T-cell (primary cell): ENCODE results near the gene MAP4K4. TPM values are rescaled to one million over a fixed set of nuclear protein-coding genes. Genes with fewer than 3 reads are reported as not detected.

Experiments
- ATAC-seq, 4 experiments: fragments of 200-7000 bp in 3 of 4; fragments of 150-1000 bp in 1 of 4; cut with Tn5 transposase; replicated peaks in 1 of 4; 1 replicate in 3 of 4; 2 replicates in 1 of 4; pipeline ENCODE4 v1.10.0; 2021; ENCODE audit warnings: moderate library complexity in 3 of 4, mild to moderate bottlenecking in 2 of 4, moderate number of reproducible peaks in 1 of 4
- CTCF ChIA-PET, 2 donors: fragments of 300-600 bp; sonication (Branson Sonifier 250); formaldehyde crosslinking; loops; one replicate each; lab custom pipeline; 2022; ENCODE audit warnings: antibody characterized with exemption in 2 of 2; lab: Charles Lee
- POLR2A ChIA-PET, 2 donors: fragments of 300-600 bp; sonication (Branson Sonifier 250); formaldehyde crosslinking; loops; one replicate each; lab custom pipeline; 2022; ENCODE audit warnings: antibody characterized with exemption in 2 of 2; lab: Charles Lee
- DNase-seq, 35 experiments: peaks; one replicate each; pipeline versions ENCODE4 v3.0.0 to v3.0.0-alpha.2; 2013 to 2023
- H3K27ac ChIP-seq: one replicate; pipeline ENCODE4 v1.5.1; 2013; ENCODE audit warnings: low read length
- H3K27me3 ChIP-seq, 2 experiments: replicated peaks in 1 of 2; 1 replicate in 1 of 2; 2 replicates in 1 of 2; pipeline versions ENCODE4 v1.6.1 to v1.7.0; 2013; ENCODE audit warnings: low read length in 1 of 2, mixed read lengths in 1 of 2; ENCODE audit not compliant: control insufficient read depth in 2 of 2, insufficient read depth in 2 of 2; ENCODE audit errors: extremely low read depth in 1 of 2
- H3K36me3 ChIP-seq, 2 donors: 1 replicate in 1 of 2; 2 replicates in 1 of 2; pipeline versions ENCODE4 v1.6.1 to v1.7.0; 2013; ENCODE audit warnings: low read length in 1 of 2; ENCODE audit not compliant: control insufficient read depth in 2 of 2, insufficient read depth in 1 of 2; ENCODE audit errors: extremely low read depth in 1 of 2
- H3K4me1 ChIP-seq, 2 experiments: 1 replicate in 1 of 2; 2 replicates in 1 of 2; pipeline versions ENCODE4 v1.6.1 to v1.7.0; 2013; ENCODE audit warnings: low read length in 2 of 2, mixed read lengths in 1 of 2; ENCODE audit not compliant: insufficient read depth in 2 of 2, control insufficient read depth in 1 of 2; ENCODE audit errors: extremely low read depth in 1 of 2
- H3K4me3 ChIP-seq, 2 donors: 1 replicate in 1 of 2; 2 replicates in 1 of 2; pipeline versions ENCODE4 v1.5.1 to v1.7.0; 2013; ENCODE audit warnings: mild to moderate bottlenecking in 2 of 2, low read length in 1 of 2, moderate library complexity in 1 of 2; ENCODE audit not compliant: control insufficient read depth in 1 of 2; ENCODE audit errors: extremely low read depth in 1 of 2
- H3K9me3 ChIP-seq: 2 replicates; pipeline ENCODE4 v1.7.0; 2013
- H3K27ac Mint-ChIP-seq, 2 donors: one replicate each; pipeline ENCODE4 v1.8.0; 2020 to 2021; ENCODE audit warnings: mild to moderate bottlenecking in 2 of 2, mixed read lengths in 2 of 2
- H3K27me3 Mint-ChIP-seq, 2 donors: one replicate each; pipeline ENCODE4 v1.8.0; 2021 to 2022; ENCODE audit warnings: mixed read lengths in 2 of 2
- H3K36me3 Mint-ChIP-seq: one replicate; pipeline ENCODE4 v1.8.0; 2021; ENCODE audit warnings: mixed read lengths
- H3K4me1 Mint-ChIP-seq, 3 donors: one replicate each; pipeline ENCODE4 v1.8.0; 2020 to 2022; ENCODE audit warnings: mixed read lengths in 3 of 3, mild to moderate bottlenecking in 1 of 3
- H3K4me3 Mint-ChIP-seq, 3 donors: one replicate each; pipeline ENCODE4 v1.8.0; 2020 to 2022; ENCODE audit warnings: mild to moderate bottlenecking in 3 of 3, mixed read lengths in 3 of 3, moderate library complexity in 3 of 3
- H3K9me3 Mint-ChIP-seq, 3 donors: one replicate each; pipeline ENCODE4 v1.8.0; 2020 to 2022; ENCODE audit warnings: mixed read lengths in 3 of 3
- WGBS: methylation state at CpG from one replicate; pipeline ENCODE4 v1.1.5; 2013; ENCODE audit warnings: missing lambda C conversion rate; ENCODE audit not compliant: insufficient coverage; 5-methylcytosine and 5-hydroxymethylcytosine counted together
- total RNA-seq, 35 experiments: library from RNA in 6 of 35; stranded (reverse) in 6 of 35; fragments of 120-200 nt in 1 of 35; gene quantifications; one replicate each; pipeline versions ENCODE4 v1.2.1 to v1.2.4 and lab custom pipeline; 2013 to 2026

The MAP4K4 gene
- total RNA-seq, 5 donors from 2014 or later (not counting 1 experiment from before 2014, with no cell fraction given), result 84.2 to 148 (median 93.2) TPM

DNA sequence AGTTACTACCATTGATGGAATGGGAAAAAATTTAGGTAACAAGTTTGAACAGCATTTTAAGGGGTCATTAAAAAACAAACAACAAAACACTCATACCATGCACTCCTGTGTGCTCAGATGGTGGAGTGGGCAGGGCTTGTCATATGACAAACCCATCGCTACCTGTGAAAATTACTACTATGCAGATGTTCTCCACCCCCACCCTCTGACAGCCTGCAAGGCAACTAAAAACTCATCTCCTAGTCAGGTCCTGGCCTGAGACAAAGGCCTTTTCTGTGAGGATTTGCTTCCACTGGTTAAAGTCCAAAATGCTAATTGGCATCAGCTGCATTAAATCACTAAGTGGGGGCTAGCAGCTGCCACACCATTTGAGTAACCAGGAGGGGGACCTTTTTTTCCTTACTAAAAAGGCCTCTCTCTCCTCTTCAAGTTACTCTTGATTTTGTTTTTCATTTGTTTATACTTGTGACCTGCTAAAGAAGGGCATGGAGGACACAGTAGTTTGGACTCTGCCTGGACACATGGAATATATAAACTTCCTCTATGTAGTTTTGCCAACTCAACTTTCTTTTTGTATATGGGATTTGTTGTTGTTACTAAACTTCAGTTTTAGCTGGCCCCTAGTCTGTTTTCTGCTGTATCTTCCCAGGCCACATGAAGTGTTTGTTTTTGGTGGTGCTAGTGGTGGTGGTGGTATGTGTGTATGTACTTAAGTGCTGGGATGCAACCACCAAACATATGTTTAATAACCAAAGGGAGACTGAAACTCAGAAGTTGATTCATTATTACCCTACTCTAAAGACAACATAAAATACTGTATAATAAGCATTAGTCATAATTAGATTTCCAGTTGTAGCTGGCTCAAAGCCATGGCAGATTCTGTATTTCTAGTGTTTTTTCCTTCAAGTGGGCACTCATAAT lies 121.3 kb downstream of the MAP4K4 start:
- no peak for DNase-seq
- peaks cover 10% of the 10 kb centered on the region for H3K36me3 Mint-ChIP-seq
- H3K9me3 Mint-ChIP-seq, result no peaks in the 10 kb centered on the region
- no peak overlapping the region for H3K4me3 ChIP-seq
- H3K27ac ChIP-seq, result no peak overlapping the region
- H3K27ac Mint-ChIP-seq, result peak overlapping the region; percentile 80 to 82
- no peaks in the 10 kb centered on the region for H3K27me3 Mint-ChIP-seq
- WGBS, result 100% methylated on average over 1 of the region's 1 CpG
- no peaks in the 10 kb centered on the region for H3K9me3 ChIP-seq
- ATAC-seq, result peak in 1 of 4 experiments; percentile 39
- peaks cover 87 to 91% (median 89%) of the 10 kb centered on the region in 3 donors for H3K4me1 Mint-ChIP-seq
- H3K4me1 ChIP-seq, result peaks cover 18 to 27% of the 10 kb centered on the region in 2 experiments
- ChIA-PET POLR2A (interaction anchor here in 1 of 2 donors (0.6 kb wide), 1 partner anchor 9 kb away, joined by 3 read pairs; no protein-coding TSS in a partner anchor), CTCF (interaction anchor here in 1 of 2 donors (1.1 kb wide), 1 partner anchor 10 kb away, joined by 3 read pairs; no protein-coding TSS in a partner anchor)
- H3K36me3 ChIP-seq, result no peaks in the 10 kb centered on the region
- no peak overlapping the region for H3K4me3 Mint-ChIP-seq
- H3K27me3 ChIP-seq, result no peaks in the 10 kb centered on the region

DNA sequence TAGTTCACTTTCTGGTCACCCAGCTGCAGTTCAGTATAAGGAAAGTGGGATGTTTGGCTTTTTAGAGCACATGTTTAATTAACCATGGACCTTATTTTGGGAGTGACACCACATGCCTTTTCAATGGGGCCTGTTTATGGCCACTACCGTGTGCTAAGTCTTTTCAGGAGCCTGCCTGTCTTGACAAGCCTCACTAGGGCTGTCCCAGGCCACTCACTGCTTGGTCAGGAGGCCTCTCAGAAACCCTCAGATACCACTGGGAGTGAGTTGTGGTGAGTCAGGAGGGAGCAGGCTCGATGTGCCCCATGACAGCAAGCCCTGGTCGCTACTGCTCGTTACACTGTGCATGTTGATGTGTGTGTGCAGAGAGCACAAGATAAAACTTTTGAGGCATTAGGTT lies 123.0 kb downstream of the MAP4K4 start:
- H3K4me1 Mint-ChIP-seq, result peaks cover 79 to 80% (median 80%) of the 10 kb centered on the region in 3 donors
- H3K36me3 Mint-ChIP-seq, result peaks cover 6% of the 10 kb centered on the region
- peak overlapping the region; percentile 36 to 71 for H3K27ac Mint-ChIP-seq
- H3K4me3 Mint-ChIP-seq, result no peak overlapping the region
- no peak overlapping the region for H3K4me3 ChIP-seq
- ChIA-PET POLR2A (no interaction called here), CTCF (no interaction called here)
- no peaks in the 10 kb centered on the region for H3K9me3 Mint-ChIP-seq
- DNase-seq (no peak), ATAC-seq (no peak)
- H3K27ac ChIP-seq, result no peak overlapping the region
- no peaks in the 10 kb centered on the region for H3K27me3 ChIP-seq
- H3K27me3 Mint-ChIP-seq, result no peaks in the 10 kb centered on the region
- H3K4me1 ChIP-seq, result peaks cover 18 to 27% of the 10 kb centered on the region in 2 experiments
- WGBS, result 82% methylated on average over 4 of the region's 4 CpGs
- no peaks in the 10 kb centered on the region for H3K9me3 ChIP-seq
- peaks cover 0 to 6% of the 10 kb centered on the region in 2 donors for H3K36me3 ChIP-seq

GRCh38 chr2:101821059-101821805 lies 123.7 kb downstream of the MAP4K4 start:
- Histone ChIP-seq H3K27me3 (no peaks in the 10 kb centered on the region), H3K4me1 (peaks cover 22 to 24% of the 10 kb centered on the region in 2 experiments), H3K9me3 (no peaks in the 10 kb centered on the region), H3K27ac (no peak overlapping the region), H3K36me3 (peaks cover 0 to 8% of the 10 kb centered on the region in 2 donors), H3K4me3 (no peak overlapping the region)
- 100% methylated on average over 2 of the region's 3 CpGs for whole genome bisulfite sequencing
- ATAC-seq, result no peak
- H3K27ac Mint-ChIP-seq, result peak overlapping the region; percentile 36 to 71
- H3K27me3 Mint-ChIP-seq, result no peaks in the 10 kb centered on the region
- no peak overlapping the region for H3K4me3 Mint-ChIP-seq
- peaks cover 77 to 80% (median 77%) of the 10 kb centered on the region in 3 donors for H3K4me1 Mint-ChIP-seq
- POLR2A ChIA-PET, result no interaction called here
- DNase-seq, result no peak
- peaks cover 8% of the 10 kb centered on the region for H3K36me3 Mint-ChIP-seq
- H3K9me3 Mint-ChIP-seq, result no peaks in the 10 kb centered on the region
- CTCF ChIA-PET, result interaction anchor here (0.6 to 2.1 kb wide), 6 partner anchors 10 to 404 kb away, joined by 3 to 17 read pairs (median 6); no protein-coding TSS in a partner anchor

DNA sequence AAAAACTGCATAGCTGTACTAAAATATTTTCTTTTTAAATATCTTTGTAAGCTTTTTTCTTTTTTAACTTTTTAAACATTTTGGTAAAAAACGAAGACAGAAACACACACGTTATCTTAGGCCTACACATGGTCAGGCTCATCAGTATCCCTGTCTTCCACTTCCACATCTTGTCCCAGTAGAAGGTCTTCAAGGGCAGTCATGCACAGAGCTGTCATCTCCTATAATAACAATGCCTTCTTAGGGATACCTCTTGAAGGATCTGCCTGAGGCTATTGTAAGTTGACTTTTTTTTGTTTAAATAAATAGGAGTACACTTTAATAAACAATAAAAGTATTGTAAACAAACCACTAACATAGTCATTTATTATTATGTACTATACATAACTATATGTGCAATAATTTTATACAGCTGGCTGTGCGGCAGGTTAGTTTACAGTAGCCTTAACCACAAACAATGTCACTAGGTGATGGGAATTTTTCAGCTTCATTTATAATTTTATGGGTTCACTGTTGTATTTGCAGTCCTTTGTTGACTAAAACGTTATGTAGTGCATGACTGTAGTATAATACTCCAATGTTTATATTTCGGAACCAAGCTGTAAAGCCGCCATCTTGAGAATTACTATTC lies 124.4 kb downstream of the MAP4K4 start:
- ChIA-PET POLR2A (no interaction called here), CTCF (interaction anchor here (0.5 to 2.1 kb wide), 7 partner anchors 9 to 809 kb away, joined by 3 to 17 read pairs (median 5); no protein-coding TSS in a partner anchor)
- Mint-ChIP-seq H3K4me1 (peaks cover 77 to 80% (median 77%) of the 10 kb centered on the region in 3 donors), H3K9me3 (no peaks in the 10 kb centered on the region), H3K27ac (no peak overlapping the region), H3K27me3 (no peaks in the 10 kb centered on the region), H3K4me3 (no peak overlapping the region), H3K36me3 (peaks cover 11% of the 10 kb centered on the region)
- no peaks in the 10 kb centered on the region for H3K27me3 ChIP-seq
- DNase-seq (no peak), ATAC-seq (no peak)
- H3K4me1 ChIP-seq, result peaks cover 24 to 31% of the 10 kb centered on the region in 2 experiments
- no peak overlapping the region for H3K27ac ChIP-seq
- no peaks in the 10 kb centered on the region for H3K9me3 ChIP-seq
- H3K4me3 ChIP-seq, result no peak overlapping the region
- no CpG with 5 or more reads among the region's 6 CpGs for WGBS
- H3K36me3 ChIP-seq, result peaks cover 0 to 13% of the 10 kb centered on the region in 2 donors

DNA sequence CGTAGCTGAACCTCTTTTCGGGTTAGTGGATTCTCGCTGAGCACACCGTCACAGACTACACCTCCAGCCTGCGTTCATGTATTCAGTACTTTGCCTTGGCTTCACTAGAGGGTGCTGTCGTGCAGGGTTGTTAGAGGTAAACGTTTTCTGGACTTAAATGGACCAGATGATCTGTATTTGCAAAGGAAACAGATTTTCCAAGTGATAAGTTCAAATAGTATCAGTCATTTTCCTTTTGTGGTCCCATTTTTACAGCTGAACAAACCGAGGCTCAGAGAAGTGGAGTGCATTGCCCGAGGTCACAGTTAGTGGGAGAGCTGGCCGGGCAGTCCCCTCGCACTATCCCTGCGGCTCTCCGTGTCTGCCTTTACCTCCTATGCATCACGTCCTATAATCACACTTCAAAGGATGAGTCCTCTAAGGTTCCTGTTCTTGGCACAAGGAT lies 125.9 kb downstream of the MAP4K4 start:
- 0% methylated on average over 1 of the region's 14 CpGs for WGBS
- Histone ChIP-seq H3K9me3 (no peaks in the 10 kb centered on the region), H3K4me1 (peaks cover 28 to 45% of the 10 kb centered on the region in 2 experiments), H3K4me3 (no peak overlapping the region), H3K27me3 (no peaks in the 10 kb centered on the region), H3K36me3 (peaks cover 5 to 22% of the 10 kb centered on the region in 2 donors), H3K27ac (peak overlapping the region; percentile 40)
- Mint-ChIP-seq H3K4me1 (peaks cover 77 to 80% (median 77%) of the 10 kb centered on the region in 3 donors), H3K36me3 (peaks cover 14% of the 10 kb centered on the region), H3K4me3 (peak overlapping the region; percentile 19 to 52 (median 47)), H3K27ac (peak overlapping the region; percentile 88 to 89), H3K27me3 (no peaks in the 10 kb centered on the region), H3K9me3 (no peaks in the 10 kb centered on the region)
- ChIA-PET POLR2A (no interaction called here), CTCF (interaction anchor here (0.5 to 3.4 kb wide), 7 partner anchors 8 to 1272 kb away, joined by 3 to 11 read pairs (median 10); no protein-coding TSS in a partner anchor)
- DNase-seq, result peak; percentile 40 to 84 (median 66)
- ATAC-seq, result peak; percentile 80 to 90 (median 86)
